Smooth muscle cell (in vitro differentiated cells): ENCODE results near the gene EFNB1. TPM values are rescaled to one million over a fixed set of nuclear protein-coding genes. Genes with fewer than 3 reads are reported as not detected.

ENCODE experiments used
- DNase-seq: peaks from one replicate; lab custom pipeline; 2025; ENCODE audit not compliant: unreplicated experiment; lab: John Stamatoyannopoulos, UW
- H2AFZ ChIP-seq: fragments of 200-600 bp; sonication (generic); 2 replicates; pipeline ENCODE4 v1.6.0; 2016; ENCODE audit warnings: antibody characterized with exemption, low read depth, mild to moderate bottlenecking
- H3F3A ChIP-seq: fragments of 200-600 bp; sonication (generic); 2 replicates; pipeline ENCODE4 v1.6.0; 2017; ENCODE audit warnings: antibody characterized with exemption, low read depth
- H3K27ac ChIP-seq: fragments of 200-600 bp; sonication (generic); 2 replicates; pipeline ENCODE4 v1.5.1; 2016; ENCODE audit warnings: low read depth, mild to moderate bottlenecking
- H3K27me3 ChIP-seq: fragments of 200-600 bp; sonication (generic); 2 replicates; pipeline ENCODE4 v1.6.1; 2016; ENCODE audit warnings: low read depth, mild to moderate bottlenecking
- H3K36me3 ChIP-seq: fragments of 200-600 bp; sonication (generic); 2 replicates; pipeline ENCODE4 v1.5.1; 2016; ENCODE audit warnings: low read depth
- H3K4me1 ChIP-seq: fragments of 200-600 bp; sonication (generic); 2 replicates; pipeline ENCODE4 v1.5.1; 2016; ENCODE audit warnings: low read depth
- H3K4me2 ChIP-seq: fragments of 200-600 bp; sonication (generic); 2 replicates; pipeline ENCODE4 v1.6.0; 2016; ENCODE audit warnings: mild to moderate bottlenecking
- H3K4me3 ChIP-seq: fragments of 200-600 bp; sonication (generic); 2 replicates; pipeline ENCODE4 v1.5.1; 2016; ENCODE audit warnings: mild to moderate bottlenecking
- H3K79me2 ChIP-seq: fragments of 200-600 bp; sonication (generic); 2 replicates; pipeline ENCODE4 v1.6.0; 2016; ENCODE audit warnings: low read depth, mild to moderate bottlenecking
- H3K9ac ChIP-seq: fragments of 200-600 bp; sonication (generic); 2 replicates; pipeline ENCODE4 v1.6.0; 2016; ENCODE audit warnings: low read depth
- H3K9me3 ChIP-seq: fragments of 200-600 bp; sonication (generic); replicated peaks from 2 replicates; pipeline ENCODE4 v1.5.1; 2016; ENCODE audit warnings: low read depth
- H4K20me1 ChIP-seq: fragments of 200-600 bp; sonication (generic); 2 replicates; pipeline ENCODE4 v1.6.0; 2016; ENCODE audit warnings: low read depth
- CTCF ChIP-seq: fragments of 200-600 bp; sonication (generic); IDR thresholded peaks from 2 replicates; pipeline ENCODE4 v1.5.1; 2017; ENCODE audit warnings: borderline replicate concordance, mild to moderate bottlenecking, antibody characterized with exemption; ENCODE audit not compliant: insufficient read depth, poor library complexity, severe bottlenecking
- WGBS: methylation state at CpG from one replicate; pipeline ENCODE4 v1.1.7; 2016; ENCODE audit warnings: low lambda C conversion rate; 5-methylcytosine and 5-hydroxymethylcytosine counted together
- polyA plus RNA-seq: library from polyadenylated mRNA; unstranded; fragments of >200 nt; fragmentation: Nextera tagmentation; extraction: Ambion mirVana; gene quantifications from 2 replicates; pipeline ENCODE4 v1.2.1, GENCODE V29; 2016
- total RNA-seq: library from RNA; depleted of rRNA; stranded (reverse); fragments of >200 nt; gene quantifications from 2 replicates; pipeline ENCODE4 v1.2.3, GENCODE V29; 2014

EFNB1 gene
- total and polyA plus RNA-seq, 2 experiments from 2014 or later = 41.4 to 58.3 TPM

- Histone ChIP-seq H3K9me3 (no peaks in the 10 kb centered on the region), H2AFZ (no peak overlapping the region), H3F3A (no peaks in the 10 kb centered on the region), H3K27me3 (no peaks in the 10 kb centered on the region), H3K4me3 (no peak overlapping the region), H3K4me1 (no peaks in the 10 kb centered on the region), H3K79me2 (peaks cover 69% of the 10 kb centered on the region), H3K4me2 (no peak overlapping the region), H3K27ac (no peak overlapping the region), H4K20me1 (peaks cover 80% of the 10 kb centered on the region), H3K9ac (no peak overlapping the region), H3K36me3 (no peaks in the 10 kb centered on the region)
- no peak for DNase-seq
- 79% methylated on average over 5 of the region's 5 CpGs for WGBS
- no peak for TF ChIP-seq CTCF
These were observed 6.6 kb downstream of the EFNB1 start for GRCh38 chrX:68835468-68835867.

GRCh38 chrX:68837119-68837518, 8.3 kb downstream of the EFNB1 start:
- H3K27ac ChIP-seq = no peak overlapping the region
- no peak overlapping the region for H3K9ac ChIP-seq
- H3K27me3 ChIP-seq = no peaks in the 10 kb centered on the region
- DNase-seq = no peak
- TF ChIP-seq CTCF = no peak
- no peaks in the 10 kb centered on the region for H3K36me3 ChIP-seq
- H3F3A ChIP-seq = no peaks in the 10 kb centered on the region
- 79% methylated on average over 3 of the region's 3 CpGs for WGBS
- H4K20me1 ChIP-seq = peaks cover 80% of the 10 kb centered on the region
- H3K4me3 ChIP-seq = no peak overlapping the region
- H3K4me1 ChIP-seq = no peaks in the 10 kb centered on the region
- no peaks in the 10 kb centered on the region for H3K9me3 ChIP-seq
- H3K79me2 ChIP-seq = peaks cover 54% of the 10 kb centered on the region
- no peak overlapping the region for H3K4me2 ChIP-seq
- no peak overlapping the region for H2AFZ ChIP-seq

GRCh38 chrX:68838571-68838910, 9.7 kb downstream of the EFNB1 start:
- Histone ChIP-seq H4K20me1 (peaks cover 66% of the 10 kb centered on the region), H3K27me3 (no peaks in the 10 kb centered on the region), H3K4me2 (no peak overlapping the region), H3K36me3 (no peaks in the 10 kb centered on the region), H3F3A (no peaks in the 10 kb centered on the region), H3K9me3 (no peaks in the 10 kb centered on the region), H3K9ac (no peak overlapping the region), H3K27ac (no peak overlapping the region), H3K79me2 (peaks cover 40% of the 10 kb centered on the region), H3K4me1 (no peaks in the 10 kb centered on the region), H2AFZ (no peak overlapping the region), H3K4me3 (no peak overlapping the region)
- no peak for DNase-seq
- WGBS = 89% methylated on average over 8 of the region's 8 CpGs
- TF ChIP-seq CTCF = no peak

- Histone ChIP-seq H3K4me1 (no peaks in the 10 kb centered on the region), H3K9me3 (no peaks in the 10 kb centered on the region), H3K27ac (no peak overlapping the region), H3K4me2 (no peak overlapping the region), H3K36me3 (no peaks in the 10 kb centered on the region), H3K9ac (no peak overlapping the region), H4K20me1 (peaks cover 54% of the 10 kb centered on the region), H2AFZ (no peak overlapping the region), H3K4me3 (no peak overlapping the region), H3K27me3 (no peaks in the 10 kb centered on the region), H3F3A (no peaks in the 10 kb centered on the region), H3K79me2 (peaks cover 29% of the 10 kb centered on the region)
- TF ChIP-seq CTCF = no peak
- no peak for DNase-seq
- whole genome bisulfite sequencing = 78% methylated on average over 4 of the region's 4 CpGs
These were observed 10.9 kb downstream of the EFNB1 start for GRCh38 chrX:68839771-68840170.
